Neural crest cell (in vitro differentiated cells): ENCODE results near the gene DYNLT2B. TPM values are rescaled to one million over a fixed set of nuclear protein-coding genes. Genes with fewer than 3 reads are reported as not detected.
"Not testable (repeated sequence)": the region's sequence is repeated elsewhere in the genome, so short reads cannot be mapped to it uniquely, and the experiment has no call there.

Experiments used
- DNase-seq: peaks from one replicate; pipeline ENCODE4 v3.0.0; 2021; ENCODE audit warnings: low read depth, mixed read lengths, low spot score
- H3K27ac Mint-ChIP-seq: one replicate; pipeline ENCODE4 v1.8.0; 2021; ENCODE audit warnings: mild to moderate bottlenecking, mixed read lengths; ENCODE audit not compliant: unreplicated experiment
- H3K27me3 Mint-ChIP-seq: 2 replicates; pipeline ENCODE4 v1.8.0; 2021; ENCODE audit warnings: low read depth, mild to moderate bottlenecking, mixed read lengths
- H3K36me3 Mint-ChIP-seq: 2 replicates; pipeline ENCODE4 v1.8.0; 2021; ENCODE audit warnings: low read depth, mild to moderate bottlenecking, mixed read lengths
- H3K4me1 Mint-ChIP-seq: 2 replicates; pipeline ENCODE4 v1.8.0; 2021; ENCODE audit warnings: mixed read lengths
- H3K4me3 Mint-ChIP-seq: one replicate; pipeline ENCODE4 v1.8.0; 2021; ENCODE audit warnings: mild to moderate bottlenecking, mixed read lengths
- H3K9me3 Mint-ChIP-seq: 2 replicates; pipeline ENCODE4 v1.8.0; 2021; ENCODE audit warnings: mixed read lengths
- total RNA-seq: library from RNA; stranded (reverse); gene quantifications from 2 replicates; pipeline ENCODE4 v1.2.1, GENCODE V29; 2021
- TF ChIP-seq, protein P1 (sequence below): fragments of 200-600 bp; sonication (generic); conservative IDR thresholded peaks from 2 replicates; pipeline ENCODE4 v1.5.0; 2021; ENCODE audit warnings: antibody characterized with exemption, mild to moderate bottlenecking

The DYNLT2B gene
- total RNA-seq, 1 donor from 2014 or later = 44.1 TPM

DNA sequence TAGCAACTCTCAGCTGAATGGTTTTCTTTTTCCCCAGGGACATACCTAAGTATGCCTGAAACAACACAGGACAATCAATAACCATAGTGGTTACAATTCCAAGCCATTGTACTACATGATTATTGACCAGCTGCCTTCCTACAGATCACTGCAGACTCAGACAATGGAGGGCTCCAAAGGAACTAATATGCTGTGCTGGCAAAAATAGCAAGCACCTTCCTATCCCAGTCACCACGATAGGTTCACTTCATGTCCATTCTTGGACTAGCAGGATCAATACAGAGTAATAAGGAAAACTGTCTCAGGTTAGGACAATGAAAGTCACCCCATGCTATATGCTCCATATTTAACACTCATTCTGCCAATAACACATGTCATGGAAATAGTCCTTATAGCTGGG, 37.6 kb upstream of the DYNLT2B start:
- Mint-ChIP-seq H3K4me3 (no peak overlapping the region), H3K9me3 (no peaks in the 10 kb centered on the region), H3K27ac (no peak overlapping the region), H3K27me3 (no peaks in the 10 kb centered on the region), H3K36me3 (peaks cover 25% of the 10 kb centered on the region), H3K4me1 (no peaks in the 10 kb centered on the region)
- TF ChIP-seq, protein P1, sequence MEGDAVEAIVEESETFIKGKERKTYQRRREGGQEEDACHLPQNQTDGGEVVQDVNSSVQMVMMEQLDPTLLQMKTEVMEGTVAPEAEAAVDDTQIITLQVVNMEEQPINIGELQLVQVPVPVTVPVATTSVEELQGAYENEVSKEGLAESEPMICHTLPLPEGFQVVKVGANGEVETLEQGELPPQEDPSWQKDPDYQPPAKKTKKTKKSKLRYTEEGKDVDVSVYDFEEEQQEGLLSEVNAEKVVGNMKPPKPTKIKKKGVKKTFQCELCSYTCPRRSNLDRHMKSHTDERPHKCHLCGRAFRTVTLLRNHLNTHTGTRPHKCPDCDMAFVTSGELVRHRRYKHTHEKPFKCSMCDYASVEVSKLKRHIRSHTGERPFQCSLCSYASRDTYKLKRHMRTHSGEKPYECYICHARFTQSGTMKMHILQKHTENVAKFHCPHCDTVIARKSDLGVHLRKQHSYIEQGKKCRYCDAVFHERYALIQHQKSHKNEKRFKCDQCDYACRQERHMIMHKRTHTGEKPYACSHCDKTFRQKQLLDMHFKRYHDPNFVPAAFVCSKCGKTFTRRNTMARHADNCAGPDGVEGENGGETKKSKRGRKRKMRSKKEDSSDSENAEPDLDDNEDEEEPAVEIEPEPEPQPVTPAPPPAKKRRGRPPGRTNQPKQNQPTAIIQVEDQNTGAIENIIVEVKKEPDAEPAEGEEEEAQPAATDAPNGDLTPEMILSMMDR = no peak
- DNase-seq = no peak

DNA sequence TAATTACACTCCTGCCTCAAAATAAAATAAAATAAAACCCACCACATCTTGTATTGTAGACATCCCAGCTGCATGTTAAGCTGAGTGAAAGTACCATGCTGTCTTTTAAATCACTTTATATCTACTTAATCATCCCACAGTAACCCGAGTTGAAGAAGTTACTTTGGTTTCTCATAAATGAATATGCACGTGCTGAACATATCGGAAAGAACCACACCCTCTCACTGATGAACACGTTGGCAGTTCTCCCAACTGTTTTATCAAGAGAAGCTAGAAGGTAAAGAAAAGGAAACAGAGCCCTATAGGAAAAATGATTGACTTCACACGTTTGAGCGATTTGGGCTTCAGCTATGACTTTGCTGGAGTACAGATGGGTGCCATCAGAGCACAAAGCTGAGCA, 36.1 kb upstream of the DYNLT2B start:
- Mint-ChIP-seq H3K4me3 (no peak overlapping the region), H3K4me1 (no peaks in the 10 kb centered on the region), H3K9me3 (no peaks in the 10 kb centered on the region), H3K27me3 (no peaks in the 10 kb centered on the region), H3K36me3 (peaks cover 32% of the 10 kb centered on the region), H3K27ac (no peak overlapping the region)
- TF ChIP-seq, protein P1 = no peak
- no peak for DNase-seq

GRCh38 chr3:196351541-196351940, 33.5 kb upstream of the DYNLT2B start:
- H3K27me3 Mint-ChIP-seq = no peaks in the 10 kb centered on the region
- TF ChIP-seq, protein P1 = no peak
- no peak overlapping the region for H3K27ac Mint-ChIP-seq
- H3K36me3 Mint-ChIP-seq = peaks cover 35% of the 10 kb centered on the region
- H3K4me1 Mint-ChIP-seq = peaks cover 9% of the 10 kb centered on the region
- no peaks in the 10 kb centered on the region for H3K9me3 Mint-ChIP-seq
- no peak overlapping the region for H3K4me3 Mint-ChIP-seq
- no peak for DNase-seq

- H3K36me3 Mint-ChIP-seq = peaks cover 29% of the 10 kb centered on the region
- H3K9me3 Mint-ChIP-seq = no peaks in the 10 kb centered on the region
- peaks cover 9% of the 10 kb centered on the region for H3K4me1 Mint-ChIP-seq
- no peak overlapping the region for H3K27ac Mint-ChIP-seq
- H3K27me3 Mint-ChIP-seq = no peaks in the 10 kb centered on the region
- no peak overlapping the region for H3K4me3 Mint-ChIP-seq
- no peak for DNase-seq
- TF ChIP-seq, protein P1 = no peak
Observed at GRCh38 chr3:196350067-196350466, 32.0 kb upstream of the DYNLT2B start.

GRCh38 chr3:196348698-196349097, 30.7 kb upstream of the DYNLT2B start:
- DNase-seq = no peak
- Mint-ChIP-seq H3K4me1 (peaks cover 9% of the 10 kb centered on the region), H3K9me3 (no peaks in the 10 kb centered on the region), H3K27ac (no peak overlapping the region), H3K27me3 (no peaks in the 10 kb centered on the region), H3K36me3 (peaks cover 29% of the 10 kb centered on the region), H3K4me3 (no peak overlapping the region)
- TF ChIP-seq, protein P1 = no peak

- no peak for DNase-seq
- Mint-ChIP-seq H3K9me3 (no peaks in the 10 kb centered on the region), H3K27me3 (no peaks in the 10 kb centered on the region), H3K27ac (no peak overlapping the region), H3K4me1 (peaks cover 9% of the 10 kb centered on the region), H3K4me3 (no peak overlapping the region), H3K36me3 (peaks cover 21% of the 10 kb centered on the region)
- TF ChIP-seq, protein P1 = no peak
Observed at GRCh38 chr3:196344663-196345062, 26.6 kb upstream of the DYNLT2B start.

DNA sequence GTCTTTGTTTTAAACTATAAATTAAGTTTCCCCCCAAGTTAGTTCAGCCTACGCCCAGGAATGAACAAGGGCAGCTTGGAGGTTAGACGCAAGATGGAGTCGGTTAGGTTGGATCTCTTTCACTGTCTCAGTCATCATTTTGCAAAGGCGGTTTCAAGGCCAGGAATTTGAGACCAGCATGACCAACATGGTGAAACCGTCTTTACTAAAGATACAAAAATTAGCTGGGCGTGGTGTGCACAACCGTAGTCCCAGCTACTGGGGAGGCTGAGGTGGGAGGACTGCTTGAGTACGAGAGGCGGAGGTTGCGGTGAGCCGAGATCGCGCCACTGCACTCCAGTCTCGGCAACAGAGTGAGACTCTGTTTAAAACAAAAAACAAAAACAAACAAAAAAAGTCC, 25.9 kb upstream of the DYNLT2B start:
- not testable (repeated sequence) for H3K4me3 Mint-ChIP-seq, H3K4me1 Mint-ChIP-seq, H3K27me3 Mint-ChIP-seq, H3K9me3 Mint-ChIP-seq, H3K27ac Mint-ChIP-seq, DNase-seq
- peaks cover 14% of the 10 kb centered on the region for H3K36me3 Mint-ChIP-seq
